Vagina (tissue), 2 donors: Measurements from ENCODE around the gene RGL4.

Experiments
- POLR2A ChIP-seq, 2 donors: fragments of 450-650 bp; IDR thresholded peaks; one replicate each; pipeline ENCODE4 v1.6.1; 2017; ENCODE audit warnings: antibody characterized with exemption in 2 of 2, mild to moderate bottlenecking in 2 of 2, moderate library complexity in 2 of 2
- POLR2AphosphoS5 ChIP-seq, 2 donors: sonication (generic); formaldehyde crosslinking; IDR thresholded peaks; one replicate each; pipeline ENCODE4 v1.9.0; 2017; ENCODE audit warnings: antibody characterized with exemption in 2 of 2, mild to moderate bottlenecking in 2 of 2, low read depth in 1 of 2; ENCODE audit not compliant: insufficient read depth in 1 of 2
- TF ChIP-seq, protein P1 (sequence below), 3 experiments: fragments of 450-650 bp in 2 of 3; fragments of 200-600 bp in 1 of 3; sonication (generic) in 1 of 3; IDR thresholded peaks; one replicate each; pipeline ENCODE4 v1.5.1; 2017 to 2019; ENCODE audit warnings: antibody characterized with exemption in 3 of 3, mild to moderate bottlenecking in 2 of 3, moderate library complexity in 2 of 3

DNA sequence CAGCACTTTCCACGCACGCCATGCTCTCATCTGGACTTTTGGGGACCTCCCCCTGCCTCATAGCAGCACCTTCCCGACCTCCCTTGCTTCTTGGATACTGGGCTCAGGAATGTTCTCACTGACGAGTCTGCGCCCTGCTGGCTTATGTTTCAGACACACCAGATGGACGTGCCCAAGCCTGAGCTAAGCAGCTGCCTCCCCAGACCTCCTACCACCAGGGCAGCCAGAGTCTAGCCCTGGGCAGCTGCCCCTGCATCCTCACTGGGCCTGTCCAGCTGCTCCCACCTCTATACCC, 13.2 kb upstream of the RGL4 start:
- TF ChIP-seq, protein P1, sequence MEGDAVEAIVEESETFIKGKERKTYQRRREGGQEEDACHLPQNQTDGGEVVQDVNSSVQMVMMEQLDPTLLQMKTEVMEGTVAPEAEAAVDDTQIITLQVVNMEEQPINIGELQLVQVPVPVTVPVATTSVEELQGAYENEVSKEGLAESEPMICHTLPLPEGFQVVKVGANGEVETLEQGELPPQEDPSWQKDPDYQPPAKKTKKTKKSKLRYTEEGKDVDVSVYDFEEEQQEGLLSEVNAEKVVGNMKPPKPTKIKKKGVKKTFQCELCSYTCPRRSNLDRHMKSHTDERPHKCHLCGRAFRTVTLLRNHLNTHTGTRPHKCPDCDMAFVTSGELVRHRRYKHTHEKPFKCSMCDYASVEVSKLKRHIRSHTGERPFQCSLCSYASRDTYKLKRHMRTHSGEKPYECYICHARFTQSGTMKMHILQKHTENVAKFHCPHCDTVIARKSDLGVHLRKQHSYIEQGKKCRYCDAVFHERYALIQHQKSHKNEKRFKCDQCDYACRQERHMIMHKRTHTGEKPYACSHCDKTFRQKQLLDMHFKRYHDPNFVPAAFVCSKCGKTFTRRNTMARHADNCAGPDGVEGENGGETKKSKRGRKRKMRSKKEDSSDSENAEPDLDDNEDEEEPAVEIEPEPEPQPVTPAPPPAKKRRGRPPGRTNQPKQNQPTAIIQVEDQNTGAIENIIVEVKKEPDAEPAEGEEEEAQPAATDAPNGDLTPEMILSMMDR (IDR thresholded peaks at IDR 0.05) = no peak
- TF ChIP-seq POLR2A (IDR thresholded peaks at IDR 0.05) (no peak), POLR2AphosphoS5 (IDR thresholded peaks at IDR 0.05; ENCODE audit: insufficient read depth in 1 of 2, low read depth in 1 of 2) (no peak)
